CD4-positive, alpha-beta T cell treated with Interleukin-17A for 4 hours (primary cell): ENCODE data around the gene POPDC2.
"Not testable (repeated sequence)": the region's sequence is repeated elsewhere in the genome, so short reads cannot be mapped to it uniquely, and the experiment has no call there.

Source experiments
- DNase-seq: peaks from one replicate; pipeline ENCODE4 v3.0.0-alpha.2; 2020; ENCODE audit warnings: mixed read lengths

Gene POPDC2

DNA sequence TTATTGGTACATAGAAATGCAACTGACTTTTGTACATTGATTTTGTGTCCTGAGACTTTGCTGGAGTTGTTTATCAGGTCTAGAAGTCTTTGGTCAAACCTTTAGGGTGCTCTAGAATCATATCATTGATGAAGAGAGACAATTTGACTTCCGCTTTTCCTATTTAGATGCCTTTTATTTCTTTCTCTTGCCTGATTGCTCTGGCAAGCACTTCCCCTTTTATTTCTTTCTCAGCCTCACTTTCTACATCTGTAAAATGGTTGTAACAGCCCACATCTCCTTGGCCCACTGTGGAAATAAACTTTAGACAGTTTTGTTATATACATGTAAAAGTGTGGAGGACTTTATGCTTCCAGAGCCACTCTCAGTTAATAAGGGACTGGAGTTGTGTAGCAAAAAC is 48.7 kb downstream of the POPDC2 start:
- no peak for DNase-seq

DNA sequence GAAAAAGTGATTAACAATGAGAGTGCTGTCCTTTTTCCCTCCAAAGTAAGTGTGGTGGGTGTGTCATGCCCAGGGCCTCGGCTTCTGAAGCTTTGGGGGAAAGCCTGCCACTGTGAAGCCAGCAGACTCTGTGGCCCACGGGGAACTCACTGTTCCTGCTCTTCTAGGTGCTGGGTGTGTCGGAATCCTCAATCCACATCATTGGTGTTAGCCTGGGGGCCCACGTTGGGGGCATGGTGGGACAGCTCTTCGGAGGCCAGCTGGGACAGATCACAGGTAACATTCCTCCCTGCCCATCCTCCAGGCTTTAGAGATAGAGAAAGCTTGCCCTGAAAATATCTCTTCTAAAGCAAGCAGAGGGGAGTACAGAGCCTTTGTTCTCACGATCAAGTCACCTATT is 51.1 kb downstream of the POPDC2 start:
- no peak for DNase-seq

DNA sequence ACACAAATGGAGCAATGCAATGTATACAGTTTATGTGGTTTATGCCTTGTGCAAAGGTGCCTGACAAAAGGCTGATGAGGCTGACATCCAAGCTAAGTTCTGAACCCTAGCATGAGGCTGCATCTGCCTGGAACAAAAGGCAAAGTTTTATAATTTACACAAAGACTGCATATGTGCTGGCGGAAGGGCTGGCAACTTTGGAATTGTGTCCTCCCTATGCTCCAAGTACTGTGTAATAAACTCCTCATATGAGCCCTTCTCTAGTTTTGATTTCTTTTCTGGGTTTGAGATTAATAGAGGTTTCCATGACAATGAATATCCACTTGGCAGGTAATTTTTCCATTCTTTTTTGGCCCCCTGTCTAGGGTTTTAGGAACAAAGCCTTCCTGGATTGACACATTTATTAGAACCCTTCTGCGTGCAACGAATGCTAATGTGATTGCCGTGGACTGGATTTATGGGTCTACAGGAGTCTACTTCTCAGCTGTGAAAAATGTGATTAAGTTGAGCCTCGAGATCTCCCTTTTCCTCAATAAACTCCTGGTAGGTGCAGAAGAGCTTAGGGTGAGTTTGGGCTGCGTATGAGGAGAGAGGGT is 51.9 kb downstream of the POPDC2 start:
- DNase-seq, result no peak

DNA sequence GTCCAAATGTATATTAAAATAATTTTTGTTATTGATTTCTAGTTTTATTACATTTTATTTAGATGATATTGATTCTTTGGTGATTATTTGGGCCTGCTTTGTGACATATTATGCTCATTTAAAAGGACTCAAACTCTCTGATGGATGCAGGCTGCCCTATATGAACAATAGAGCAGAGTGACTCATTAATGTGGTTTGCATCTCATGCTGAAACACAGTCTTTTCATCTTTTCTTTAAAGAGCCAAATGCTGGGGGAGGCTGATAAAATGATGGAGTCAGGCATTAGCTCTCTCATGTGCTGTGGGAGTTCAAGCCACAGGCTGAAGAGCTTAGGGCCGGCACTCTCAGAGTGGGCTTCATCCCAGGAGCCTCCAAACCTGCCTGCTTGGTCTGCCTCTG is 55.5 kb downstream of the POPDC2 start:
- DNase-seq, result no peak

DNA sequence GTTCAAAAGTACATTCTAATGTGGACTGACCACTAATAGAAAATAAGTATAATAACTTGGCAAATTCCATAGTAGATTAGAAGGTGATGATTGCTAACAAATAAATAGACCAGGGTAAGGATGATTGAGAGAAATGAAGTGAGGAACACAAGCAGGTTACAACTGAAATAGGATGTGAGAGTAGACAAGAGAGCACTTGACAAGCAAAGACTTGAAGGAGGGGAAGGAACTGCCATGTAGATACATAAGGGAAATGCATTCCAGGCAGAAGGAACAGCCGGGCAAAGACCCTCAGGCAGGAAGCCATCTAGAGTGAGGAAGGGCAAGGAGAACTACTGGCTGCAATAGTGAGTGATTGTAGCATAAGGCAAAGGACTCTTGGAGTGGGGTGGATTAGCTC is 57.7 kb downstream of the POPDC2 start:
- DNase-seq, result no peak

DNA sequence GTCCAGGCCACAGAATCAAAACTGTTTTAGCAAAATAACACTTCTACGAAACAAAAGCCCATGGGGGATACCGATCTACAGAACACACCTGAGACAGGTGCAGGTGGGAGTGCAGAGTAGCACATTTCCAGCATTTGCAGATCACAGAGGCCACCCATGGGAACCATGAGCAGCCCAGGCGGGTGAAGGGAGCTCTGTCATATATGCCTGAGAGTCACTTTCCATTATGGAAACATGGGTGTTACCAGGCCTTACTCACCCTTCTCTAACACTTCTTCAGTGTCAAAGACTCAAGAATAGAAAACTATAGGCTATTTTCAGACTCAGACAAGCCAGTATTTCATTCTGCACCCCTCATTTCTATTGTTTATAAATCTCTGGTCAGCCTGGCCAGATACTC is 59.2 kb downstream of the POPDC2 start:
- DNase-seq, result no peak

DNA sequence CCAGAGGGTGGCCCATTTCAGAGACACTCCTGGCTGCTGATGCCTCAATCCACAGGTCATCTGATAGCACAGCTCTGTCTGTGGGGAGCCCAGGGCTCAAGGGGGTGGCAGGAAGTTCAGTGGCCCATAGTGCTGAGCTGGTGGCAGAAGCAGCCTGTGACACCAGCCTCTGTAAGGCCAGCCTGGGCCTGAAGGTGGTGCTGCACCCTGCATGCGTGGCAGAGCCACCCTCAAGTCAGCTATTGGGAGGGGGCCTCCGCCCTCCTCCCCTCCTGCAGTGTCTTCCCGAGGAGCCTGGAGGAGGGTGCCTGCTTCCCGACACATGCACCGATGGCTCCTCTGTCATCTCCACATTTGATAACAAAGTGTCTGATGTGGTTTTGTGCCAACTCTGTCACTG is 59.7 kb downstream of the POPDC2 start:
- peak; percentile 8 for DNase-seq

DNA sequence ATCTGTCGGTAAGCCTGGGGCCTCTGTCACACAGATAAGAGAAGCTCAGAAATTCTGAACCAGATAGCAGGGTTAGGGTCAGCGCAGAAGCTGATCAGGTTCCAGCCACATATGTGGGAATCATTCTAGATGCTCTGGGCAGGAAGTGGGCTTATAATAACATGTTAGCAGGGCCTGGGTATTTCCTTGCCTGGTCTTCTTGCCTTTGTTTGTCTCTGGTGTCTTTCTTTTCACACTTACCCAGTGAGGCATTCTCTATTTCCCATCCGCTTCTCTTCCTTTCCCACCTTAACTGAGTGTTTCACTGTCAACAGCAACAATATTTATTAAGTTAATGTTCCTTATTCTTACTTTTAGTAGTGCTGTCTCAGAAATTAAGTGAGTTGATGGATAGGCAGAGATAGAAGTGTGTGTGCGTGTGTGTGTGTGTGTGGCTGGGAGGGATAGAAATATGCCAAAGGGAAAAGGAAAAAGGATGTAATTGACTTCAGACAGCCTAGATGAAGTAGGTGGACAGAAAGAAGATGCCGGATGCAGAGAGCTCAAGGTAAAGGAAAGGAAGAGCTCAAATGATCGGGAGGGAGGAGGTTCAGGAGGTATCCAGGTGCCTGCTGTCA is 60.7 kb downstream of the POPDC2 start:
- no peak for DNase-seq

DNA sequence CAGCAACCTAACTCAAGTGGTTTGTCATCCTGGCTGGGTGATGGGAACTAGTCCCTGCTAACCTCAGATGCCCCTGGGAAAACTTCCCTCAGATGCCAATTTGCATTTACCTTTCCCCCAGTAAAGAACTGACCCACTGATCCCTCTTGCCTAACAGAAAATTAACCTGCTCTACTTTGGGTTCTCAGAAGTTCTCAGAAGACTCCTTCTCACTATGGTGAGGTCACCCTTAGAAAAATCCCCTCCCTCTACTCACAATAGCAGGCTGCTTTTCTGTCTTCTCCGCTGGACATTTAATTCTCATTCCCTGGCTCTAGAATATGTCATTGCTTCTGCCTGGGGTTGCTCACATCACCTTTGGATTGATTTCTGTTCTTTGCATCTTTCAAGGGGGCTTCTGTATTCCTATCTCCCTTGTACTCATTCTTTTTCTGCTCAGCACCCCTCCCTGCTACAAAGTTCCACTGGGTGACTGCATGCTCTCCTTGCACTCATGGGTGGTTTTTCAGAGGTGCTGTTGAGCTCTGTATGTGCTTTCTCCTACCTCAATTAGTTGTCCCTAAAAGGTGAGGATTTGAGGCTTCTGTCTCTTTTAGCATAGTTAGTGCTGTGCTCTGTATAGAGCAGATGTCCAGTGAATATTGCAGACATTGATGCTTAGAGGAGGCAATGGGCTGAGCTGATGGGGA is 61.8 kb downstream of the POPDC2 start:
- no peak for DNase-seq

DNA sequence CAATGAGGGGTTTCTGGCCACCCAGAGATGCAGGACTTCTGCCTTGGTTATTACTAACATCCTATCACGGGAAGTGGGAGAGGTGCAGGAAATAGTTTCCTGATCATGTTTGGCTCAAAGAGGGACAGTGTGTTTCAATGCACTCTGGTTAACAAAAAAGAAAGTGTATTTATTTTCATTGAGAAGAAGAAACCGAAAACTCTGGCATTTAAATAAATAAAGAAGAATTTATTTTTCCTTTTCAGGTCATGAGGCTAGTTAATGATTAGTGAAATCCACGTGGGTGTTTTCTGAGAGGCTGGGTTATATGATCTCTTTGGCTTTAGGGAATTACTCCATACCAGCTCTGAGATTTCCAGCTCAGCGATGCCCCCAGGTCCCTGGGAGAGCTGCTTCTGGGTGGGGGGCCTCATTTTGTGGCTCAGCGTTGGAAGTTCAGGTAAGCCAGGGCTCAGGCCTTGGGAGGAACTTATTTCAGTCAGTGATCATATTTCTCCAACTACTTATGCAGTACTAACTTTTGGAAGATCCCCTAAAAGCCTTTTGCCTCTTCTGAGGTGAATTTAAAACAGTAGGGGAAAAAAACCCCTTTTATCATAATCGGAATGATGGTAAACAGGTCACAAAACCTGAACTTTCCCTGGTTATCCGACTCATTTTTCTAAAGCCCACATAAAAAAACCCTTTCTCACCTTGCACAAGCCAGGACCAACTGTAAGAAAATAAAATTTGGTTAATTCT is 62.7 kb downstream of the POPDC2 start, which contains the start of gene PLA1A:
TSS of gene PLA1A (plus strand) at position 338 of the 741 bp plus-strand sequence. CDS start at position 367, 29 bp downstream.
- DNase-seq, result no peak

DNA sequence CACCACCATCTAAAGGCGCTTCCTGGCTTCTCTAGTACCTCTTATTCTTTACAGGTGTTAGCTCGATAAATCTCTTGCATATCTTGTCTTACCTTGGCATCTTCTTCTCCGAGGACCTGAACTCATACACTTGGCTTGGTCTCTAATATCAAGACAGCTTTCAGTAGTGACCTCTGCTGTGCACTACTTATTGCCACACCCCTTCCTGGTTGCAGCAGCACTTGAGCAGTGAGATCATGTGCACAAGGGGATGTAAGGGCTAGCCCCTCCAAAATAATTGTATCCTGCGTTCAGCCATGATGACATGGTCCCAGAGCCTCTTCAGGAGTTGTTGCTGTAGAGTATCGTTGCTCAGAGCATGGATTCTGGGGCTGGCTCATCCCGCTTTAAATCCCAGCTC is 64.0 kb downstream of the POPDC2 start:
- DNase-seq, result no peak

DNA sequence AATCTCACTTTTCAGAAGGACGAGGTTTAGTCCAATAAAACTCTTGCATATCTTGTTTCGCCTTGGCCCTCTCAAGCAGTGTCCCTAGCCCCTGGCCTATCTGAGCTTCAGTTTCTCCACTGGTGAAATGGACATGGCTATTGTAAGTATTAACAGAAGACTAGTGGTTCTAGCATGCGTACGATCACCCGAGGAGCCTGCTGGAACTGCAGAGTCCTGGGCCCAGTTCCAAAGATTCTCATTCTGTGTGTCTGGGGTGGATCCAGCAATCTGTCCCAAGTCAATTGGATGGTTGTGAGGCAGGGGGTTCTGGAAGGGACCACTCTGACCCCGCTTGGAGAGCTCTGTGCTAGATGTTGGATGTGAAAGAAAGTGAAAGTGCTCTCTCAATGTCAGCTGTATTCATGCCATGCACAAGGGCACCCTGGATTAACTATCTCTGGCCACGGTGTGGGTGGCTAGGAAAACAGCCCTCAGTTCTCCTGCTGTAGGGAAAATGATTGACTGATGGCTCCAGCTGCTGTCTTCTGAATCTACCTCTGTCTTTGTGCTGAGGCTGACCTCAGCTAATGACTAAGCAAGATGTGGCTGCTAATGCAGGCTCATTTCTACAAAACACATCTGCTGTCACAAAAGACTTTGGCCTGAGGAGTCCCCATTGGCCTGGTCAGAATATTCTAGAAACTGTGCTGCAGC is 64.6 kb downstream of the POPDC2 start:
- no peak for DNase-seq

DNA sequence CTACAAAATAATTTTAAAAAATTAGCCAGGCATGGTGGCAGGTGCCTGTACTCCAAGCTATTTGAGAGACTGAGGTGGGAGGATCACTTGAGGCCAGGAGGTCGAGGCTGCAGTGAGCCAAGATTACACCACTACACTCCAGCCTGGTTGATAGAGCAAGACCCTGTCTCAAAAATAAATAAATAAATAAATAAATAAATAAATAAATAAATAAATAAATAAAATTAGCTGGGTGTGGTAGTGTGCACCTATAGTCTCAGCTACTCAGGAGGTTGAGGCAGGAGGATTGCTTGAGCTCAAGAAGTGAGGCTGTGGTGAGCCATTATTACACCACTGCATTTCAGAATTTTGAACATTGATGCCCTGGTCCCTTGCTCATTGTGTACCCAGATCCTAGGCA is 65.5 kb downstream of the POPDC2 start:
- not testable (repeated sequence) for DNase-seq

DNA sequence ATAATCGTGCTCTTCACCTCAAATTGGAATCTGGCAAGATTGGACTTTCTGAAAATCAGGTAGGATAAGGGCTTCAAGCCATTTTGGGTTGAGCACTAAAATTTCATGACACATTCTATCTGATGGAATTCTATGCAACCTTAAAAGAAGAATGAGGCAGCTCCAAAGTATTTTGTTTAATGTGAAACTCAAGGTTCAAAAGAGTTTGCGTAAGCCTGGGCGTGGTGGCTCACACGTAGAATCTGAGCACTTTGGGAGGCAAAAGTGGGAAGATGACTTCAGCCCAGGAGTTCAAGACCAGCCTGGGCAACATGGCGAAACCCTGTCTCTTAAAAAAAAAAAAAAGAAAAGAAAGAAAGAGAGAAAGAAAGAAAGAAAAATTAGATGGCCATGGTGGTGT is 66.3 kb downstream of the POPDC2 start:
- DNase-seq, result no peak

DNA sequence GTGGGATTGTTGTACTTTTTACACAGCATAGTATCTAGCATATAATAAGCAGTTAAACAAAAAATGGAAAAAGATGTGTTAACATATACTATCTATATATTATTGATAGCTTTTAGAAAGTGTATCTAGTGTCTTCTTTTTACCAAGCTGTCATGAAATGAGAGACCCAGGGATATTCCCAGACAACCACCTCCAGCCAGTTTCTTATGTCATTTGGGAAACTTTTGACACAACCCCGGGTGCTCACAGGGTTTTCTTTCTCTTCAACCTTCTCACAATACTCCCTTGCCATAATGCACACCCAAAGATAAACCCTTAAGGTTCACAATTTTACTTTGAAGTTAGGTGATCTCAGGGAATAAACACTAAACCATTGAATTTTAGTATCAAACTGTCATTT is 67.5 kb downstream of the POPDC2 start:
- no peak for DNase-seq
